Medulla oblongata (tissue), 1 donor: Measurements from ENCODE around the gene DNAJC30.

Experiments used
- DNase-seq: peaks from one replicate; pipeline ENCODE4 v3.0.0-alpha.2; 2015; ENCODE audit errors: extremely low spot score

The DNAJC30 gene

DNA sequence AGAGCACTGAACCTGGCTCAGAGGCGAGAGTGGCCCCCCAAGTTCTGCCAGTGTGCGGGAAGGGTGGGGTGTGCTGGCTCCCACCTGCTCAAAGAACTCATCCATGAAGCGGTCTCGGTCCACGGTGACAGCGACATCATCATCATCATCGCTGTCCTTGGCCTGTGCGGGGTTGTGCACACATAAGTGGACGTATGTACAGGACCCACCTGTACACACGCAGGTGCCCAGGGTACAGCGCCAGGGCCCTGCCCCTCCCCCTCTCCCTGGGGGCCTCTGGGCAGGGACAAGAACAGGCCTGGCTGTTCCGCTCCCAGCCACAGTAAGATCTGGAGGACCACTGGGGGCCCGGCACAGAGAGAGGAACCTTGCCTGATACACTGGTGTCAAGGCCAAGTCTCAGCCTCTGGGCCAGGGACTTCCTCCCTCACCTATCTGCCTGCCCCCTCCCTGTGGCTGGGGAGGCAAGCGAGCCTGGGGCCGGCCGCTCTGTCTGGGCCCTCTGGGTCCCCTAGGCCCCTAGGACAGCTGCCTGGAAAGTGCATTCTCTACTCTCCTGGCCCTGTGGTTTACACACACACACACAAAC, 25.8 kb upstream of the DNAJC30 start:
- DNase-seq = no peak

DNA sequence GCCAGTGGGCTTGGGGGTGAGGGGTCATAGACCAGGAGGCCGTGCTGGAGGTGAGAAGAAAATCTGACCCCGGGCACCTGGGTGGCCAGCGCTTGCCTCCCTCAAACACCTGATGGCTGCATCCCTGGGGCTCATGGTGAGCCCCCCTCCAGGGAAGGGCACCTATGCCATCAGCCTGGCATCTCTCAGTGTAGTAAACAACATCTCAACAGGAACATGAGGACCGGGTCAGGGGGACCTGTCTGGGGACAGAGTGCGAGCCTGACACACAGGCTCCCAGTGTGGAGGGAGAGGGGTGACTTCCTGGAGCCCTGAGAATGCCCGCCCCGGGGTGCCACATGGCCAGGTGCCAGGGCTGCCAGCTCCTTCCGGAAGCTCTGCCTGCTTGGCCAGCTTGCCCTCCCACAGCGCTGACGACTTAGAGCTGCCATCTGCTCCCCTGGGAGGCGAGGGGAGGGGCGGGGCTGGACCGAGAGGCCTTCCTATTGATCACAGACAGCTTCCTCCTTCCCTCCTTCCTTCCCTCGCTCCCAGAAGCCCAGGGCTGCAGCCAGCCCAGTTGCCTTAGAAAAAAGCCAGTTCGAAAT, 23.9 kb upstream of the DNAJC30 start:
- DNase-seq = no peak

DNA sequence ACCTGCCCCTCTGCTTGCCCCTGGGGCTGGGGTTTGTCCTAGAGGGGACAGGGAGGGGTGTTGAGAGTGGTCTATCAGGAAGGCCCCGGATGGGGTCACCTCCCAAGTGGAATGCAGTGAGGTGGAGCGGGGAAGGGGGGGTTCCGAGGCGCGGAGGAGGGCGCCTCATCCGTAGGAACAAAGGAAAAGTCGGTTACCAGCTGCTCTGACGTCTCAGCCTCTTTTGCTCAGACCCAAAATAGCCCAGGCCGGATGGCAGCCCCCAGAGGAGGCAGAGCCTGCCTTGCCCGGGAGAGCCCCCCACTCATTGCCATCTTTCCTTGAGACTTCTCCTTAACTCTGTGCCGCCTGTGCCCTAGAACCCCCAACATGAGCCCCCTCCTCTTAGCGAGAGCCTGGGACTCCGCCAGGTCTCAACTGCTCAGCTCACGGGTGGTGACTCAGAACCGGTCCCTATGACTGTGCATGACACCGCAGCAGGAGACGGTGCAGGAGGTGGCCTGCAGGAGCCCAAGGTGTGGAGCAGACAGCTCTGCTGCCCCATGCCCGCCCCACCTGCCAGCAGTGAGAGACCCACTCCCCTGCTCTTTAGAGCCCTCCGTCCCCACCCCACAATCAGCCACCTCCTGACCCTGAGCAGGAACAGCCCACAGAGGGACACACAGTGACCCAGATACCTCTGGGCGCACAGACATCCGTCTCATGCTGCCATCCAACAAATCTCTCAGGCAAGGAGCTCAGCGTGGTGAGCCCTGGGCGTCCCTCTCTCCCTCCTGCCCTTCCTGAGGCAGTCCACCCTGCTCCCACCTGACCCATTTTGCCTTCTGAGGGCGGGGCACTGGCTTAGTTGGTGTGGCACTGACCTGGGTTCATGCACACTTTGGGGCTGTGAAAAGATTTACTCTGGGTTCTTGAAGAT, 23.1 kb upstream of the DNAJC30 start:
- DNase-seq = no peak

DNA sequence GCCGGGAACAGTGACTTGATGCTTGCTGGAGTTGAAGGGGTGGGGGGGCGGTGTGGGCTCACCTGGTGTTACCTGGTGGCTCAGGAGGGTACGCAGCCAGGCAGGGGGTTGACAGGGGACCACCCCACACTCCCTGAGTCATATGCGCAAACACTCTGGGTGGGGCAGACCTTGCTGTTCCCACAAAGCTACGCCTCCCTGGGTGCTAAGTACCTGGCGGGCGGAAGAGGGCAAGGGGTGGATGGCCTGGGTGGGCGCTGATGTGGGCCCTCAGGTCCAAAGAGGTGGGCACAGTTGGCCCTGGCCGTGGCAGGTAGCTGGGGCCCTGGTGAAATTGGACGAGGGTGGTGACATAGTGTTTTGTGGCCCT, 22.3 kb upstream of the DNAJC30 start:
- no peak for DNase-seq

DNA sequence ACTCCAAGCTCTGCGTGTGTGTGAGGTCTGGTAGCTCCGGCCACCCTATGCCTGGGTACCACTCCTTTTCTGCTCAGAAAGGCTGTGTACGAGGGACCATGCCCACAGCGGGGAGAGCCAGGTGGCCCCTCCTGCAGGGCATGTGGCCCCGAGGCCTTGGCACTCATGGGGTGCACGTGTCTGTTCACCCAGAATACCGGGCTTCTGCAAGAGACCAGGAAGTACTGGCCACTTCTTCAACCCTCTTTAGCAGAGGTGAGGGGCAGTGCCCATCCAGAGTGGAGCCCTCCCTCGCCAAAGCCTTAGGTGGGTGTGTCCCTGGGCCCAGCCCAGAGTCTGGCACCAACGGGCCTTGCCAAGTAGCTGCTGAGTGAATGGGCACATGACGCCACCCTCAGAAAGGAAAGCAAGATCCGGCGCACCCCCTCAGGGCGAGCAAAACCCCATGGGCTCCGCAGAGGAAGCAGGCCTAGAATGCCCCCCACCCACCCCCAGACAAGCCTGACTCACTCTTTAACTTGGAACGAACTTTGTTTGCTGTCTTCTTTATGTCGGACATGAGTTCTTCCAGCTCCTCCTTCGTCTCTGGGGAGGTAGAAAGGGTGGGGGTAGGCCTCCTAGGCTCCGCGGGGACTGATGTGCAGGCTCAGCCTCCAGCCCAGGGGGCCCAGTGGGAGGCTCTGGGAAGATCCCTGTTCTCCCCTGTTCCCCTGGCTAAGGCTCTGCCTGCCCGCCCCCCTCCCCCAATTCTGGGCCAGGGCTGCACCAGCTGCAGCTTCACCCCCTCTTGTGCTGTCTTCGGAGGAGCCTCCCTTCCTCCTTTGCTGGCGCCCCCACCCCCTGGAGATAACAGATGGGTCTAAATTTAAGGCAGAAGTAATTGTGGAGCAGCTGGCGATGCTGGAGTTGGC, 21.6 kb upstream of the DNAJC30 start:
- no peak for DNase-seq

DNA sequence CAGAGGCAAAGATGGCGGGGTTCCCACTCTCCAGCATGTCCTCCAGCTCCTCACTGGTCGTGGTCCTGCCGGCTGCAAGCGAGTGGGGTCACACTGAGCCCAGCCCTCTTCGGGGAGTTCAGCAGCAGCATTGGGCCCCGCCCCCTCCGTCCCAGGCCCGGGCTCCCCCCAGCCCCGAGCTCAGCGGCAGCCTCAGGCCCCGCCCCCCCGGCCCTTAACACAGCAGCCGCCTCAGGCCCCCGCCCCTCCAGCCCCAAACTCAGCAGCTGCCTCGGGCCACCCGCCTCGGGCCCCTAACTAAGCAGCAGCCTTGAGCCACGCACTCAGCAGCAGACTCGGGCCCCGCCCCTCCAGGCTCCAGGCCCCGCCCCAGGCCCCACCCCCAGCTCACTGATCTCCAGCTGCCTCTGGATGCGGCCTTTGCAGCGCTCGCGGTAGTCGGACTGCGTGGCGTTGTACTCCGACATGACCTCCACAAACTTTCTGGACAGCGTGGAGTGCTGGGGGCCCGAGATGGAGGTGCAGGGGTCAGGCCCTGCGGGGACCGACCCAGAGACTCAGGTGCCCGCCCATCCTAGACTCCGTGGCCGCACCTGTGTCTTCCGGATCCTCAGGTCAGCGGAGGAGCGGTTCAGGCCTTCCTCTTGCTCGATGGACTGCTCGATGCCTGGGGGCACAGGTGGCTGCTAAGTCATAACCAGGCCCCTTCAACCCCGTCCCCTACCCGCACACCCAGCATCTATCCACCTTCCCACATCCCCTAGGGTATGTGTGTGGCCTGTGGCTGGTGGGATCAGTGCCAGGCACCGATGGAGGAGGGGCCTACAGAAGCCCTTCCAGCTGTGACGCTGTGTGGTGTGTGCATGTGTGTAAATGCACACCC, 20.7 kb upstream of the DNAJC30 start:
- DNase-seq = no peak

DNA sequence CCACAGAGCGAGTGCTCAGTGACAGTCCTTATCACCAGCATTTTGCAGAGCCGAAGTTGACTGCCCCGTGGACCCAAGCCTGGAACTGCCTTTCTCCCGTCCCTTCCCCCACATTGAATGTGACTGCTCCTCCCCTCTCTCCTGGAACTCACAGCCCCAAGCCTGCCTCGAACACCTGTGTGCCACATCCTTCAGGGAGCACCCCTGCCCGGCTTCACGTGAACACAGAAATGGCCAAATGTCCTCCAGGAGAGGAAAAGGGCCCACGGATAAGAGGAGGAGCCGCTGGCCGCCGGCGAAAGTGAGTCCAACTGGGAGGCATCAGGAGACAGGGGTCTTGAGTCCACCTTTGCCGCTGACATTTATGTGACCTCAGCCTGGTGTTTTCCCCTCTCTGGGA, 20.0 kb upstream of the DNAJC30 start:
- no peak for DNase-seq

DNA sequence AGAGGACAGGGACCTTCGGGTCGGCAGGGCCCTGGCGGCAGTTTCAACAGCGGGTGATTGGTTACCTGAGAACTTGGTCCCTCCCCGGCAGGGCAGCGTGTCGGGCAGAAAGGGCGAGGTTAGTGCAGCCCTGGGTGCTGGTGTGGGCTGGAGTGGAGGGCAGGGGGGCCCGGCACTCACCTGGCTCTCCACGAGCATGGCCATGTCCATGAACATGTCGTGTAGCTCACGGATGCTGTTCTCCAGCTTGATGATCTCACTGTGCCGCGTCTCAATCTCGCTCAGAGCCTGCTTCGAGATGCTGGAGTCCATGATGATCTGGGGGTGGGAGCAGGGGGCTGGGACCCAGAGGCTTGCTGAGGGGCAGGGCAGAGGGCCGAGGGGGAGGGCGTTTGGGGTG, 19.4 kb upstream of the DNAJC30 start:
- DNase-seq = no peak

DNA sequence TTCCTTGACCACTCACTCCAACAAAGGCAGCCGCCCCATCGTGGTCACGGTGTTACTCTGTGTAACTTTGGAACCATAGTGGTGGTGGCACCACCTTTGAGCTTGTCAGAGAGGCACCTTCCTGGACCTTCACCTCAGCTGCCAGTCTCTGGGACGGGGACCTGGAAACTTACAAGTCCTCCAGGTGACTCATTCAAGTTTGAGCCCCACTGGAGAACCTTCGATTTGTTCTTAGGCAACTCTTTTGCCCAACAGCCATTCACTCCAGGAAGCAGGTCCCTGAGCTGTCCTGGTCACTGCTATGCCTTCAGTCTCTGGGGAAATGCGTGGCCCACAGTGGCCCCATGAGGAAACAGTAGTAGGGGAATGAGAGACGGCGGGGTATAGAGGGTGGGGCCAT, 19.0 kb upstream of the DNAJC30 start:
- DNase-seq = no peak

DNA sequence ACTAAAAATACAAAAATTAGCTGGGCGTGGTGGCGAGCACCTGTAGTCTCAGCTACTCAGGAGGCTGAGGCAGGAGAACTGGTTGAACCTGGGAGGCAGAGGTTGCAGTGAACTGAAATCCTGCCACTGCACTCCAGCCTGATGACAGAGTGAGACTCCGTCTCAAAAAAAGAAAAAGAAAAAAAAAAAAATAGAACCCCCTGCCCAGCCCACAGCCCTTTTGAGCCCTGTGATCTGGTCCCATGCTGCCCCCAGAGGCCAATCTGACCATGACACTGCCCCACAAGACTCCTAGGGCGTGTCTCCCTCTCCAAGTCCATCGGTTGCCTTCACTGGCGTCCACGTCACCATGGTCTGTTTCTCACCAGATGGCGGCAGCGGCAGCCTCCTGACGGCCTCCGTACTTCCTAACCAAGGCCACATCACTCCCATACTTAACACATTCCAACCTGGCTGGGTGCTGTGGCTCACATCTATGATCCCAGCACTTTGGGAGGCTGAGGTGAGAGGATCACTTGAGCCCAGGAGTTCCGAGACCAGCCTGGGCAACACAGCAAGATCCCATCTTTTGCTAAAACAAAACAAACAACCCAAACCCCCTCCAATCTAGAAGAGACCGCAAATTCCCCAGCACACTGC, 18.2 kb upstream of the DNAJC30 start:
- no peak for DNase-seq

DNA sequence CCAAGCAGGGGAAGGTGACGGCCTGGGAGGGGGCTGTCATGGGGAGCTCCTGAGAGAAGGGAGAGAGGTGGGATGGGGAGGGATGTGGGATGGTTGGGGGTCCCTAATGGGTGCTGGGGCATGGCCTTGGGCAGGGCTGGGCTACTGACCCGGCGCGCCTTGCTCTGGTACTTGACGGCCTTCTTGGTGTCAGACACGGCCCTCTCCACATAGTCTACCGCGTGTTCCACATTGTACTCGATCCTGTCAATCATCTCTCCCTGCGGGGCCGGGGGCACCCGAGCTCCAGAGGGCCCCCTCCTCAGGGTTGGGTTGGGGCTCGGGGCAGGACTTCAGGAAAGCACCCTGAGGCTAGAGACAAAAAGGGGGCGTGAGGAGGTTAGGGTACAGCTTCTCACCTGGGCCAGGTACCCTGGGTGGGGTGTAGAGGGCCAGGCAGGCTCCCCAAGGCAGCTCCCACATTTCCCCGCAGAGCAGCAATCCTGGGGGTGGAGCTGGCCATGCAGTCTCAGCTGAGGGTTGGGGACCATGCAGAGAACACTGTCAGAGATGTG, 17.4 kb upstream of the DNAJC30 start:
- no peak for DNase-seq

DNA sequence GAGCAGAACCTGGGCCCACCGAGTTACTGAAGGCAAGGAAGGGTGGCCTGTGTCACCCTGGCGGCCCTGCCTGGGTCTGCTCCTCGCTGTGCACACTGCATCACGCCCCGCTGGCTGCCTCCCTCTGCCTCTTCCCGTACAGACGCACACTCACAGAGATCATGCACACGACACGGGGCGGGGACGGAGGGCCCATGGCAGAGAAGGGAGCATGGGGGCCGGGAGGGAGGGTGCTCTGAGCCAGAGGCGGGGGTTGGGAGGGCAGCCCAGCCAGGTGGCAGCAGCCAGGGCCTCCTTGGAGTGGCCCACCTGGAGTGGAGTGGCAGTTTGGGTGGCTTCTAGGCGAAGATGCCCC, 16.8 kb upstream of the DNAJC30 start:
- no peak for DNase-seq

DNA sequence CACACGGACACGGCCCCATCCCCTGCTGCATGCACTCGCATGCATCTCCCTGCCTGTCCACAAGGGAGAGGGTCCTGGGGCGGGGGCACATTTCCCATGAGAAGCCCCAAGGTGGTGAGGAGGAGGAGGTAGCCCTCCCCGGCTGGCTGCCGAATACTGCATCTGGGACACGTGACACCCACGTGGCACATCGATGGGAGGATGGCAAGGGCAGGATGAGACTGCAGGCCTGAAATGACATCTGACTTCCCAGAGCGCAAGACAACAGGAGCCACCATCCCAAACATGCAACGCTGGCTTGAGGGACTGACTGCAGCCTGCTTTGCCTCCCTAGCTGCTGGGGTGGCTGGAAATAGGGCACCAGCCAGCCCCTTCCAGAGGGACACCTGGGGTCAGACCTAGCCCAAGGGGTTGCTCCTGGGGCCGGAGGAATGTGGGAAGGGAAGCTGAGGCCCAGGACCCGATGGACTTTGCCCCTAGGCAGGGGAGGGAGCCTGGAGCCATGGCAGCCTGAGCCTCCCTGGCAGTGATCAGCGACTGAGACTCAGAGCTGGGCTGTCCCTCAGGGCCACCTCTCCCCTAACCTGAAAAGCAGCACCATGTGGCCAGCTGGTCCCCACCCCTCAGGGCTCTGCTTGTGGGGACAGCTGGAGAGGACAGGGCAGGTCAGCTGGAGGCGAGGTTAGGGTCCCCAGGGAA, 16.3 kb upstream of the DNAJC30 start:
- DNase-seq = no peak

DNA sequence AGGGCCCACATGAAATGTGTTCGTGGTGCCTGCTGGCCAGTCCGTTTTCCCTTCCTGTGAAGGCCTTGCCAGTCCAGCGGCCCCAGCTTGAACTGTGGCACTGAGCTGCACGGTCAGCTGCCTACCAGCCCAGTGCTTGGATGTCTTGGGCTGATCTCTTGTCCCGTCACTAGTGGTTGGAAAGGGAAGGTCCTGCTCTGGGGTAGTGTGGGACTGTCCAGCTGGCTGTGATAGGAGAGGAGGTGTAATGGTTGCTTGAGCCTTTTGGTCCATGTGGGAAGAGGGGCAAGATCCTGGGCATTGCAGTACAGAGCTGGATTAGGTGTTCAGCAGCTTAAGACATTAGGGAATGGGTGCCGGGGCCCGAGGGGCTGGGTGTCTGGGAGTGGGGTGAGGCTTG, 15.2 kb upstream of the DNAJC30 start:
- DNase-seq = no peak

DNA sequence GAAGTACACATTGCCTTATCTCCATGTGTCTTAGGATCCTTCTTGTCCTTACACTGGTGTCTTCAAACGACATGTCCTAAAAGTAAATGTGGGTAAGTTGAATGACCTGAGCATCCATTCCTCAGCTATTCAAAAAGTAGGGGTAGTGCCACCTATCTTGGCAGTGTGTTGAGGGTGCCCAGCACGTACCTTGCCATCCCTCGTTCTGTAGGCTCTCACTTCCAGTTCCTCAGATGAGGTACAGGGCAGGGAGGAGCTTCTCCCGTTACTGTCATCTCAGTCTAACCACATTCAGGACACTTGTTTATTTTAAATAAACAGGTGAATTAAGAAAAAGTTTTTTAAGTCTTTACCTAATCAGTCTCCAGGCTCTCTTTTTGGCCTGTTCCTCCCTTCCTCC, 13.1 kb upstream of the DNAJC30 start:
- DNase-seq = no peak

DNA sequence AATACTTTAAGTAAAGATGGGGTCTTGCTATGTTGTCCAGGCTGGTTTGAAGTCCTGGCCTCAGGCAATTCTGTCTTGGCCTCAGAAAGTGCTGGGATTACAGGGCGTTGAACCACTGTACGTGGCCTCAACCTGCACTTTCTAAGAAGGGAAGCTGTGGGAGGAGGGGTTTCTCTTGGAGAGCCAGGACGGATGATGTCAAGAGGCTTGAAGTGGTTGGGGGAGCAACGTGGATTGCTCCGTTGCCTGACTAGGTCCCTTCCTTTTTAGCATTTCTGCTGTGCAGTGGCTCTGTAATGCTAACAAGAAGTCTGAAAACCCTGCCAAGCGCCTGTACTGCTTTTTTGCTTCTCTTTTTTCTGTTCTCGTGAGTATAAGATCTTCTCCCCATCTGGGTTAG, 7.4 kb upstream of the DNAJC30 start:
- DNase-seq = no peak

DNA sequence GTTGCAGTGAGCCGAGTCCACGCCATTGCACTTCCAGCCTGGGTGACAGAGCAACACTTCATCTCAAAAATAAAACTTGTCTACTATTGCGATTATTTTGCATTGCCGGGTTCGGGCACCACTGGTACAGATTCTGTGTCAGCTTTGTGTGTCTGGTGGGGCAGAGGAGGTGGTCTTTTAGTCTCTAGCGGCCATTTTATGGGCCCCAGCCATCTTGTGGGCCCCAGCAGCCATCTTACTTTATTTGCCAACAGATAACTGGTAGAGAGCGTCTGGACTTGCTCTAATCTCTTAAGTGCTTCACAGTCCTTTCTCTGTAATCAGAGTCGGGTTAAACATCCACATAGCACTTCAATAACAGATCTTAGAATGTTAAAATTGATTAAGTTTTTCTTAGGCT, 5.0 kb upstream of the DNAJC30 start:
- DNase-seq = no peak

DNA sequence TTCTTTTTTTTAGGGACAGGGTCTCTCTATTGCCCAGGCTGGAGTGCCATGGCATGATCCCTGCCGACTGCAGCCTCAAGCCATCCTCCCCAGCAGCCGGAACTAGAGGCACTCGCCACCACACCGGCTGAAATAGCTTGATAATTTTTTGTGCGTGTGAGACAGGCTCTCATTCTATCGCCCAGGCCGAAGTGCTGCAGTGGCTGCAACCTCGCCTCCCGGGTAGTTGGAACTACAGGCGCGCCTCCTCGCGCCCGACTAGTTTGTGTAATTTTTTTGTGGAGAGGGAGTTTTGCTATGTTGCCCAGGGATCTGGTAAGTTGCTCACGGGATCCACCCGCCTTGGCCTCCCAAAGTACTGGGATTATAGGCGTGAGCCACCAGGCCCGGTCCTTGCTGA, 2.1 kb upstream of the DNAJC30 start:
- no peak for DNase-seq

DNA sequence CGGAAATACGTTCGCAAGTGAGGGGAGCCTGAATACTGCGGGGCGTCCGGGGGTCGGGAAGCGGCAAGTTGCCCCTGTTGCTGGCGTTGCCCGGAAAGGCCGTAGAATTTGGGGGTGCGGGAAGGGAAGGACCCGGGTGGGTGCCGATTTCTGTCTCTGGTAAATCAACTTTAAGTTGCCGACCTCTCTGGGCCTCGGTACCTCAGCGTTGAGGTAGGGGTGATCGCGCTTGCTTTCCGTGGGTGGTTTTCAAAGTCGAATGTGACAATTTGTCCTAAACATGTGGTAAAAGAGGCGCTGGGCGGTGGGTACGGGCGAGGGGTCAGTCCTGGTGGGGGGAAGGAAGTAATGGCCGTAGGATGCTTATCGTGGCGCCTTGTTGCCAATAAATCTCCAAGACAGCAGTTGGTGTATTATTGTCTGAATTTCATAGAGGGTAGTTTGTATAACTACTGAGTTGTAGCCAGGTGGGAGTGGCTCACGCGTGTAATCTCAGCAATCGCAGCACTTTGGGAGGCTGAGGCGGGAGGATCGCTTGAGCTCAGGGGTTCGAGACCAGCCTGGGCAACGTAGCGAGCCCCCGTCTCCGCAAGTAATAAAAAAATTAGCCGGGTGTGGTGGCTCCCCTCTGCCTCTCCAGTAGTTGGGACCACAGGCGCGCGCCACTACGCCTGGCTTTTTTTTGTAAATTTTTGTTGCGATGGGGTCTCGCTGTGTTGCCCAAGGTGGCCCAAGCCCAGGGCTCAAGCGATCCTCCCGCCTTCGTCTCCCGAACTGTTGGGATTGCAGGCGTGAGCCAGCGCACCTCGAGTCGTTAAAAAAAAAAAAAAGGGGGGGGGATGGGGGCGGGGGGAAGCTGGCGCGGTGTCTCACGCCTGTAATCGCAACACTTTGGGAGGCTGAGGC, 788 bp upstream of the DNAJC30 start:
- no peak for DNase-seq
